ENCODE measurements around the gene FOLR2. TPM values are rescaled to one million over a fixed set of nuclear protein-coding genes. Genes with fewer than 3 reads are reported as not detected.

Gene FOLR2
- total RNA-seq, 1 experiment from 2014 or later = not detected

DNA sequence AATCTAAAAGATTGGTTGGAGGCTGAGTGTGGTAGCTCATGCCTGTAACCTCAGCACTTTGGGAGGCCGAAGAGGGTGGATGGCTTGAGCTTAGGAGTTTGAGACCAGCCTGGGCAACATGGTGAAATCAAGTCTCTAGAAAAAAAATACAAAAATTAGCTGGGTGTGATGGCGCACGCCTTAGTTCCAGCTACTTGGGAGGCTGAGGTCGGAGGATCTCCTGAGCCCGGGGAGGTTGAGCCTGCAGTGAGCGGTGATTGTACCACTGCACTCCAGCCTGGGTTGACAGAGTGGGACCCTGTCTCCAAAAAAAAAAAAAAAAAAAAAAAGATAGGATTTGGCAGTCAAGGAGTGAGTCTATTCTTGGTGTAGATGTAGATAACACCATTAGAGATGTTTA lies 14.0 kb upstream of the FOLR2 start:
- DNase-seq (ENCODE audit: low read depth, low spot score) (no peak), ATAC-seq (no peak)
- no peak overlapping the region for H2AFZ ChIP-seq (ENCODE audit: low read depth, low read length, poor library complexity, severe bottlenecking)
- H3K36me3 ChIP-seq (ENCODE audit: control insufficient read depth in 1 of 2, insufficient read depth in 2 of 2, low read length in 2 of 2) = no peaks in the 10 kb centered on the region
- H3K9me2 ChIP-seq (ENCODE audit: insufficient read depth) = no peaks in the 10 kb centered on the region
- TF ChIP-seq POLR2AphosphoS5 (IDR thresholded peaks at IDR 0.05; ENCODE audit: low read depth, low read length) (no peak), CBX3 (IDR thresholded peaks at IDR 0.05; ENCODE audit: low read depth) (no peak), CEBPB (IDR thresholded peaks at IDR 0.05; ENCODE audit: low read depth) (no peak), FOSL1 (IDR thresholded peaks at IDR 0.05; ENCODE audit: low read depth) (no peak), POLR2A (IDR thresholded peaks at IDR 0.05; ENCODE audit: borderline replicate concordance, extremely low read depth, insufficient read depth, insufficient read length) (no peak)
- no peaks in the 10 kb centered on the region for H3K4me1 ChIP-seq (ENCODE audit: control insufficient read depth in 1 of 2, insufficient read depth in 2 of 2, low read length in 2 of 2)
- ChIA-PET RAD21 (ENCODE audit: low non-redundant PET in 1 of 2, low total read pairs in 2 of 2, uncharacterized antibody in 2 of 2, unreplicated experiment in 2 of 2) (no interaction called here), CTCF (no interaction called here), POLR2A (interaction anchor here (0.5 kb wide), 1 partner anchor 257 kb away, joined by 3 read pairs; no protein-coding TSS in a partner anchor)
- intact Hi-C loops (cut with micrococcal nuclease) = no loop called here
- no peaks in the 10 kb centered on the region for H3K79me2 ChIP-seq (ENCODE audit: insufficient read depth, low read length)
- no peak overlapping the region for H3K4me2 ChIP-seq (ENCODE audit: low read length)
- no peaks in the 10 kb centered on the region for H4K20me1 ChIP-seq (ENCODE audit: insufficient read depth)
- no peak overlapping the region for H3K4me3 ChIP-seq (replicated peaks in 1 of 2; ENCODE audit: low read depth in 1 of 2, low read length in 2 of 2)
- BruUV-seq (replicated peaks) = no TSS peak
- H3K27me3 ChIP-seq (ENCODE audit: insufficient read depth, low read length) = no peaks in the 10 kb centered on the region
- no peak overlapping the region for H3K9ac ChIP-seq (ENCODE audit: low read length)
- no peak overlapping the region for H3K27ac ChIP-seq (ENCODE audit: low read depth, low read length)
- H3K9me3 ChIP-seq (ENCODE audit: control insufficient read depth in 1 of 2, insufficient read depth in 1 of 2, low read depth in 1 of 2, low read length in 2 of 2) = no peaks in the 10 kb centered on the region

DNA sequence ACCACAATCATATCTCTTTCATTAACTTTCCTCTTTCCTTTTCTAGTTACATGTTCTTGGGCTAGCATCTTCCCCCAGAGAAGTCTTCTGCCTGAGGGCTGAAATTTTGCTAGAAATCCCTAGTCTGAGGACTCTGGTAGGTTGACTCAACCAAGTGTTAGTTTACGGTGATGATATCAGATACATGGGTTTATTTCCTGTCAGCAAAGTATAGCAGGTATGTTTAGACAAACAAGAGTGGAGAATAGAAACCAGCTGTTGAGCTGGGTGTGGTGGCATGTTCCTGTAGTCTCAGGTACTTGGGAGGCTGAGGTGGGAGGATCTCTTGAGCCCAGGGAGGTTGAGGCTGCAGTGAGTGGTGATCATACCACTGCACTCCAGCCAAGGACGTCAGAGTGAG lies 13.4 kb upstream of the FOLR2 start:
- Histone ChIP-seq H3K36me3 (ENCODE audit: control insufficient read depth in 1 of 2, insufficient read depth in 2 of 2, low read length in 2 of 2) (no peaks in the 10 kb centered on the region), H3K27ac (ENCODE audit: low read depth, low read length) (no peak overlapping the region), H3K4me1 (ENCODE audit: control insufficient read depth in 1 of 2, insufficient read depth in 2 of 2, low read length in 2 of 2) (no peaks in the 10 kb centered on the region), H3K9me2 (ENCODE audit: insufficient read depth) (no peaks in the 10 kb centered on the region), H3K4me3 (replicated peaks in 1 of 2; ENCODE audit: low read depth in 1 of 2, low read length in 2 of 2) (no peak overlapping the region), H3K9ac (ENCODE audit: low read length) (no peak overlapping the region), H3K79me2 (ENCODE audit: insufficient read depth, low read length) (no peaks in the 10 kb centered on the region), H3K27me3 (ENCODE audit: insufficient read depth, low read length) (no peaks in the 10 kb centered on the region), H2AFZ (ENCODE audit: low read depth, low read length, poor library complexity, severe bottlenecking) (no peak overlapping the region), H4K20me1 (ENCODE audit: insufficient read depth) (no peaks in the 10 kb centered on the region), H3K9me3 (ENCODE audit: control insufficient read depth in 1 of 2, insufficient read depth in 1 of 2, low read depth in 1 of 2, low read length in 2 of 2) (no peaks in the 10 kb centered on the region), H3K4me2 (ENCODE audit: low read length) (no peak overlapping the region)
- no peak for ATAC-seq
- ChIA-PET RAD21 (ENCODE audit: low non-redundant PET in 1 of 2, low total read pairs in 2 of 2, uncharacterized antibody in 2 of 2, unreplicated experiment in 2 of 2) (no interaction called here), POLR2A (no interaction called here), CTCF (no interaction called here)
- DNase-seq (ENCODE audit: low read depth, low spot score) = no peak
- intact Hi-C loops (cut with micrococcal nuclease) = no loop called here
- BruUV-seq (replicated peaks) = no TSS peak
- TF ChIP-seq SP1 (IDR thresholded peaks at IDR 0.05; ENCODE audit: low read depth) (no peak), SRF (IDR thresholded peaks at IDR 0.05; ENCODE audit: low read depth) (no peak), ELF1 (IDR thresholded peaks at IDR 0.05; ENCODE audit: borderline replicate concordance, low read depth) (no peak), EZH2 (IDR thresholded peaks at IDR 0.05) (no peak), JUND (IDR thresholded peaks at IDR 0.05) (no peak), FOSL1 (IDR thresholded peaks at IDR 0.05; ENCODE audit: low read depth) (no peak), EZH2phosphoT487 (IDR thresholded peaks at IDR 0.05; ENCODE audit: borderline replicate concordance) (no peak)
- TF ChIP-seq, protein P1, sequence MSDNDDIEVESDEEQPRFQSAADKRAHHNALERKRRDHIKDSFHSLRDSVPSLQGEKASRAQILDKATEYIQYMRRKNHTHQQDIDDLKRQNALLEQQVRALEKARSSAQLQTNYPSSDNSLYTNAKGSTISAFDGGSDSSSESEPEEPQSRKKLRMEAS (IDR thresholded peaks at IDR 0.05) = no peak
